K562 (cell line): ENCODE data around the gene PRXL2B. TPM values are rescaled to one million over a fixed set of nuclear protein-coding genes. Genes with fewer than 3 reads are reported as not detected.

Source experiments
- ATAC-seq: fragments of 200-7000 bp; cut with Tn5 transposase; 3 replicates; pipeline ENCODE4 v1.9.1; 2020; ENCODE audit warnings: moderate library complexity
- BruUV-seq: library from RNA; stranded (reverse); fragments of 400-500 nt; replicated peaks from 2 replicates; lab custom pipeline; 2021; lab: Mats Ljungman, UMichigan
- CTCF ChIA-PET: fragments of 300-600 bp; formaldehyde crosslinking; extraction: SDS; loops from one replicate; lab custom pipeline; 2021; ENCODE audit warnings: low intra/inter-chr PET ratio; lab: Yijun Ruan, JAX
- POLR2A ChIA-PET: fragments of 300-600, 350-650 bp; sonication (Branson Sonifier 250); formaldehyde crosslinking; extraction: SDS; loops from one replicate; lab custom pipeline; 2021; ENCODE audit warnings: antibody characterized with exemption, inconsistent platforms; lab: Yijun Ruan, JAX
- DNase-seq, 4 experiments: peaks; one replicate each; pipeline versions ENCODE4 v3.0.0 to v3.0.0-alpha.2; 2011 to 2018; ENCODE audit warnings: low spot score in 3 of 4, mixed read lengths in 3 of 4; ENCODE audit errors: extremely low read depth in 1 of 4
- FAIRE-seq: peaks from 2 replicates; lab custom pipeline; 2011; peaks lifted over from hg19 to GRCh38; lab: Jason Lieb, UNC
- H2AFZ ChIP-seq: 2 replicates; pipeline ENCODE4 v1.6.0; 2011; ENCODE audit warnings: low read depth, low read length, control low read depth, inconsistent platforms
- H3K27ac ChIP-seq: fragments of 200-600 bp; 3 replicates; pipeline ENCODE4 v1.8.0; 2011; ENCODE audit warnings: low read depth, mild to moderate bottlenecking, control low read depth, inconsistent platforms, low read length, moderate library complexity, mixed read lengths; ENCODE audit errors: extremely low read depth
- H3K27me3 ChIP-seq, 2 experiments: fragments of 300-600 bp in 1 of 2; 2 replicates in 1 of 2; 3 replicates in 1 of 2; pipeline versions ENCODE4 v1.6.0 to v1.8.0; 2011; ENCODE audit warnings: inconsistent platforms in 2 of 2, low read length in 2 of 2, mild to moderate bottlenecking in 1 of 2, mixed read lengths in 1 of 2, moderate library complexity in 1 of 2; ENCODE audit not compliant: control insufficient read depth in 2 of 2, insufficient read depth in 2 of 2
- H3K36me3 ChIP-seq: fragments of 300-600 bp; 3 replicates; pipeline ENCODE4 v1.8.0; 2011; ENCODE audit warnings: mild to moderate bottlenecking, low read length, inconsistent platforms; ENCODE audit not compliant: control insufficient read depth, insufficient read depth
- H3K4me1 ChIP-seq, 2 experiments: fragments of 200-600 bp in 1 of 2; replicated peaks in 1 of 2; 2 replicates in 1 of 2; 3 replicates in 1 of 2; pipeline versions ENCODE4 v1.5.1 to v1.8.0; 2011; ENCODE audit warnings: inconsistent platforms in 2 of 2, low read length in 2 of 2, mild to moderate bottlenecking in 1 of 2, mixed read lengths in 1 of 2, moderate library complexity in 1 of 2; ENCODE audit not compliant: control insufficient read depth in 2 of 2, insufficient read depth in 2 of 2
- H3K4me2 ChIP-seq: 2 replicates; pipeline ENCODE4 v1.6.1; 2011; ENCODE audit warnings: low read length, control low read depth, inconsistent platforms, mixed read lengths; ENCODE audit not compliant: insufficient read depth
- H3K4me3 ChIP-seq: fragments of 200-600 bp; sonication (generic), shearing (Covaris generic); 2 replicates; pipeline ENCODE4 v1.5.1; 2016; ENCODE audit warnings: control low read depth, inconsistent platforms
- H3K79me2 ChIP-seq: fragments of 200-600 bp; 3 replicates; pipeline ENCODE4 v1.8.0; 2011; ENCODE audit warnings: low read length, inconsistent platforms; ENCODE audit not compliant: control insufficient read depth, insufficient read depth
- H3K9ac ChIP-seq, 2 experiments: 2 replicates each; pipeline versions ENCODE4 v1.6.0 to v1.6.1; 2011; ENCODE audit warnings: low read depth in 2 of 2, low read length in 2 of 2, control low read depth in 1 of 2, inconsistent platforms in 1 of 2, mild to moderate bottlenecking in 1 of 2, mixed read lengths in 1 of 2; ENCODE audit not compliant: insufficient read depth in 1 of 2
- H3K9me1 ChIP-seq: one replicate; pipeline ENCODE4 v1.6.0; 2011; ENCODE audit warnings: inconsistent platforms, mild to moderate bottlenecking, low read length, moderate library complexity; ENCODE audit not compliant: control insufficient read depth, insufficient read depth
- H3K9me3 ChIP-seq: replicated peaks from 2 replicates; pipeline ENCODE4 v1.5.1; 2011; ENCODE audit warnings: low read depth, low read length, inconsistent platforms; ENCODE audit not compliant: control insufficient read depth, insufficient read depth
- H4K20me1 ChIP-seq: replicated peaks from 2 replicates; pipeline ENCODE4 v1.6.1; 2011; ENCODE audit warnings: low read length, inconsistent platforms, mixed read lengths; ENCODE audit not compliant: control insufficient read depth, insufficient read depth
- BRF2 ChIP-seq: IDR thresholded peaks from 3 replicates; pipeline ENCODE4 v1.6.1; 2011; ENCODE audit warnings: borderline replicate concordance, mild to moderate bottlenecking; ENCODE audit not compliant: insufficient read length, insufficient read depth
- CREB5 ChIP-seq: fragments of 250-450 bp; sonication (Bioruptor Pico); IDR thresholded peaks from 2 replicates; pipeline ENCODE4 v1.5.0; 2020; ENCODE audit warnings: mild to moderate bottlenecking
- EP400 ChIP-seq: fragments of 450-650 bp; IDR thresholded peaks from 2 replicates; pipeline ENCODE4 v1.6.1; 2017; ENCODE audit warnings: antibody characterized with exemption, mild to moderate bottlenecking, moderate library complexity
- FOXM1 ChIP-seq, 2 experiments: fragments of 450-650 bp in 1 of 2; sonication (generic) in 1 of 2; formaldehyde crosslinking in 1 of 2; IDR thresholded peaks; 2 replicates each; pipeline versions ENCODE4 v1.6.1 to v1.9.0; 2017 to 2022; ENCODE audit warnings: low read depth in 2 of 2, mild to moderate bottlenecking in 2 of 2, missing genetic modification reagents in 1 of 2, moderate library complexity in 1 of 2
- GTF2E2 ChIP-seq: fragments of 200-800 bp; sonication (Bioruptor generic); IDR thresholded peaks from 2 replicates; pipeline ENCODE4 v1.6.1; 2016; ENCODE audit warnings: missing genetic modification characterization, missing compliant biosample characterization
- HBP1 ChIP-seq: fragments of 450-650 bp; formaldehyde crosslinking; IDR thresholded peaks from 2 replicates; pipeline ENCODE4 v1.4.0; 2022; ENCODE audit warnings: missing genetic modification characterization
- HMBOX1 ChIP-seq: sonication (generic); IDR thresholded peaks from 2 replicates; pipeline ENCODE4 v1.6.1; 2016
- NUFIP1 ChIP-seq: fragments of 450-650 bp; IDR thresholded peaks from 2 replicates; pipeline ENCODE4 v1.6.1; 2018; ENCODE audit not compliant: partially characterized antibody
- POU5F1 ChIP-seq: fragments of 150-350 bp; IDR thresholded peaks from 2 replicates; pipeline ENCODE4 v1.6.1; 2014; ENCODE audit warnings: borderline replicate concordance, low read length, low read depth, mild to moderate bottlenecking; ENCODE audit not compliant: partially characterized antibody
- TARDBP ChIP-seq: fragments of 450-650 bp; IDR thresholded peaks from 2 replicates; pipeline ENCODE4 v1.6.1; 2016
- ZBTB43 ChIP-seq: sonication (generic); formaldehyde crosslinking; IDR thresholded peaks from 2 replicates; pipeline ENCODE4 v1.8.0; 2023; ENCODE audit warnings: mild to moderate bottlenecking, missing genetic modification reagents
- ZFP1 ChIP-seq: fragments of 450-650 bp; formaldehyde crosslinking; IDR thresholded peaks from 2 replicates; pipeline ENCODE4 v1.4.0; 2020; ENCODE audit warnings: mild to moderate bottlenecking, mixed read lengths
- ZKSCAN1 ChIP-seq: fragments of 150-350 bp; IDR thresholded peaks from 2 replicates; pipeline ENCODE4 v1.6.1; 2016; ENCODE audit warnings: low read depth, low read length
- ZNF561 ChIP-seq: fragments of 450-650 bp; formaldehyde crosslinking; conservative IDR thresholded peaks from 2 replicates; pipeline ENCODE4 v1.4.0; 2020; ENCODE audit warnings: mild to moderate bottlenecking, moderate library complexity
- WGBS: fragments of 100-300 bp; shearing (Covaris generic); methylation state at CpG from one replicate; pipeline ENCODE4 v1.1.6; 2016; ENCODE audit warnings: low coverage, mixed read lengths; ENCODE audit not compliant: insufficient coverage; ENCODE audit errors: missing lambda C conversion rate; 5-methylcytosine and 5-hydroxymethylcytosine counted together
- in situ Hi-C: fragments of 300-500 bp; cut with MboI; formaldehyde crosslinking; loops from 4 replicates; pipeline ENCODE4 v1.15.0; 2018; ENCODE audit warnings: inconsistent platforms, mixed read lengths
- intact Hi-C: fragments of 100-400 bp; cut with micrococcal nuclease; formaldehyde crosslinking; loops from 2 replicates; pipeline ENCODE4 v1.14.2; 2022
- polyA plus RNA-seq, 8 experiments: library from polyadenylated mRNA; depleted of rRNA in 4 of 8; stranded (reverse) in 5 of 8; unstranded in 3 of 8; fragments of >200 nt; fragmentation: Nextera tagmentation in 2 of 8; fragmentation: Illumina TruSeq in 1 of 8; extraction: Ambion mirVana in 2 of 8; extraction: Trizol in 1 of 8; gene quantifications; 2 replicates each; pipeline versions ENCODE4 v1.2.1 to v1.2.3, GENCODE V29; 2011 to 2014; ENCODE audit warnings: inconsistent platforms in 1 of 8, missing spikeins in 1 of 8
- total RNA-seq, 7 experiments: library from RNA; depleted of rRNA in 6 of 7; stranded (reverse); fragments of >200 nt in 6 of 7; fragmentation: Illumina TruSeq in 2 of 7; extraction: Trizol in 2 of 7; gene quantifications; 2 replicates each; pipeline versions ENCODE4 v1.2.1 to v1.2.3, GENCODE V29; 2011 to 2021; ENCODE audit warnings: low replicate concordance in 1 of 7

PRXL2B gene
- total and polyA plus RNA-seq, 9 of the 15 experiments (the other 6 are each of a cell fraction or from before 2014, with no cell fraction given), result 0.99 to 25.3 (median 11.8) TPM

- peaks cover 30 to 46% of the 10 kb centered on the region in 2 experiments for H3K27me3 ChIP-seq
- no peak overlapping the region for H3K27ac ChIP-seq
- no peak overlapping the region for H3K4me2 ChIP-seq
- H2AFZ ChIP-seq, result no peak overlapping the region
- 0 out of 2 replicates have a peak, but pooled peaks cover 9% of the 10 kb centered on the region for H4K20me1 ChIP-seq
- in situ Hi-C loops, result no loop called here
- no peak for ATAC-seq
- H3K9me1 ChIP-seq, result no peaks in the 10 kb centered on the region
- intact Hi-C loops, result no loop called here
- TF ChIP-seq CREB5, result no peak
- TF ChIP-seq BRF2, result no peak
- no peak for TF ChIP-seq GTF2E2
- no peak for TF ChIP-seq HMBOX1
- TF ChIP-seq EP400, result no peak
- TF ChIP-seq TARDBP, result no peak
- TF ChIP-seq ZKSCAN1, result no peak
- no peak for TF ChIP-seq HBP1 (CRISPR knock-in tag)
- TF ChIP-seq POU5F1, result no peak
- TF ChIP-seq ZBTB43 (CRISPR knock-in tag), result no peak
- TF ChIP-seq ZFP1 (CRISPR knock-in tag), result no peak
- no peak for TF ChIP-seq ZNF561 (CRISPR knock-in tag)
- TF ChIP-seq FOXM1 (IDR thresholded peaks at IDR 0.05; ENCODE audit: low read depth), result no peak
- TF ChIP-seq FOXM1 (CRISPR knock-in tag; IDR thresholded peaks at IDR 0.05; ENCODE audit: low read depth), result no peak
- no peak for TF ChIP-seq NUFIP1
- TF ChIP-seq, all 486 proteins: peak for 0
- Histone ChIP-seq H3K9me3 (no peaks in the 10 kb centered on the region), H3K79me2 (no peaks in the 10 kb centered on the region), H3K36me3 (no peaks in the 10 kb centered on the region), H3K9ac (no peak overlapping the region), H3K4me3 (no peak overlapping the region), H3K4me1 (peaks cover 0 to 26% of the 10 kb centered on the region in 2 experiments; a peak in 2 of 5 replicates)
- WGBS, result 3% methylated on average over 18 of the region's 25 CpGs
- DNase-seq (no peak), FAIRE-seq (no peak)
- BruUV-seq, result no TSS peak
- ChIA-PET CTCF (no interaction called here), POLR2A (no interaction called here)
These were observed 17.1 kb downstream of the PRXL2B start for GRCh38 chr1:2603521-2604155.
